ENCODE measurements around the gene PCDHGA12. TPM values are rescaled to one million over a fixed set of nuclear protein-coding genes. Genes with fewer than 3 reads are reported as not detected.

Gene PCDHGA12
- total RNA-seq, 6 experiments from 2014 or later: 0.73 to 1.6 (median 1.3) TPM

DNA sequence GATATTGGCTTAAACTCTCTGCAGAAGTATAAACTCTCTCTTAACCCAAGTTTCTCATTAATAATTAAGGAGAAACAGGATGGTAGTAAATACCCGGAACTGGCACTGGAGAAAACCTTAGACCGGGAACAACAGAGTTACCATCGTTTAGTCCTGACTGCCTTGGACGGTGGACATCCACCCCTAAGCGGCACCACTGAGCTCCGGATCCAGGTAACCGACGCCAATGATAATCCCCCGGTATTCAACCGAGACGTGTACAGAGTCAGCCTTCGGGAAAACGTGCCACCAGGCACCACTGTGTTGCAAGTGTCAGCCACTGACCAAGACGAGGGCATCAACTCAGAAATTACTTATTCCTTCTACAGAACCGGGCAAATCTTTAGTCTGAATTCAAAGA lies 31.7 kb upstream of the PCDHGA12 start:
- DNase-seq (no peak), ATAC-seq (no peak)
- intact Hi-C loops (cut with DNase I): no loop called here
- Histone ChIP-seq H3K27ac (no peak overlapping the region), H3K9me3 (peaks cover 0 to 17% (median 7%) of the 10 kb centered on the region in 4 donors), H3K36me3 (no peaks in the 10 kb centered on the region), H3K27me3 (no peaks in the 10 kb centered on the region), H3K4me3 (no peak overlapping the region), H3K4me1 (no peaks in the 10 kb centered on the region)
- 22% methylated on average over 7 of the region's 15 CpGs for WGBS (ENCODE audit: insufficient coverage, low coverage, low lambda C conversion rate, missing lambda C conversion rate)
- TF ChIP-seq, protein P1, sequence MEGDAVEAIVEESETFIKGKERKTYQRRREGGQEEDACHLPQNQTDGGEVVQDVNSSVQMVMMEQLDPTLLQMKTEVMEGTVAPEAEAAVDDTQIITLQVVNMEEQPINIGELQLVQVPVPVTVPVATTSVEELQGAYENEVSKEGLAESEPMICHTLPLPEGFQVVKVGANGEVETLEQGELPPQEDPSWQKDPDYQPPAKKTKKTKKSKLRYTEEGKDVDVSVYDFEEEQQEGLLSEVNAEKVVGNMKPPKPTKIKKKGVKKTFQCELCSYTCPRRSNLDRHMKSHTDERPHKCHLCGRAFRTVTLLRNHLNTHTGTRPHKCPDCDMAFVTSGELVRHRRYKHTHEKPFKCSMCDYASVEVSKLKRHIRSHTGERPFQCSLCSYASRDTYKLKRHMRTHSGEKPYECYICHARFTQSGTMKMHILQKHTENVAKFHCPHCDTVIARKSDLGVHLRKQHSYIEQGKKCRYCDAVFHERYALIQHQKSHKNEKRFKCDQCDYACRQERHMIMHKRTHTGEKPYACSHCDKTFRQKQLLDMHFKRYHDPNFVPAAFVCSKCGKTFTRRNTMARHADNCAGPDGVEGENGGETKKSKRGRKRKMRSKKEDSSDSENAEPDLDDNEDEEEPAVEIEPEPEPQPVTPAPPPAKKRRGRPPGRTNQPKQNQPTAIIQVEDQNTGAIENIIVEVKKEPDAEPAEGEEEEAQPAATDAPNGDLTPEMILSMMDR (IDR thresholded peaks at IDR 0.05): no peak
- no peak for TF ChIP-seq POLR2A (IDR thresholded peaks at IDR 0.05)

DNA sequence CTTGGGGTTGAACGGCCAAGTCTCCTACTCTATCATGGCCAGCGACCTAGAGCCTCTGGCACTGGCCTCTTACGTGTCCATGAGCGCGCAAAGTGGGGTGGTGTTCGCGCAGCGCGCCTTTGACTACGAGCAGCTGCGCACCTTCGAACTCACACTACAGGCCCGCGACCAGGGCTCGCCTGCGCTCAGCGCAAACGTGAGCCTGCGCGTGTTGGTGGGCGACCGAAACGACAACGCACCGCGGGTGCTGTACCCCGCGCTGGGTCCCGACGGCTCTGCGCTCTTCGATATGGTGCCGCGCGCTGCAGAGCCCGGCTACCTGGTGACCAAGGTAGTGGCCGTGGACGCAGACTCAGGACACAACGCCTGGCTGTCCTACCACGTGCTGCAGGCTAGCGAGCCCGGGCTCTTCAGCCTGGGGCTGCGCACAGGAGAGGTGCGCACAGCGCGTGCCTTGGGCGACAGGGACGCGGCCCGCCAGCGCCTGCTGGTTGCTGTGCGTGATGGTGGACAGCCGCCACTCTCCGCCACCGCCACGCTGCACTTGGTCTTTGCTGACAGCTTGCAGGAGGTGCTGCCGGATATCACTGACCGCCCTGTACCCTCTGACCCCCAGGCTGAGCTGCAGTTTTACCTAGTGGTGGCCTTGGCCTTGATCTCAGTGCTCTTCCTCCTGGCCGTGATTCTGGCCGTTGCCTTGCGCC lies 30.6 kb upstream of the PCDHGA12 start:
- WGBS (ENCODE audit: insufficient coverage, low coverage, low lambda C conversion rate, missing lambda C conversion rate): no CpG with 5 or more reads among the region's 61 CpGs
- Histone ChIP-seq H3K27me3 (no peaks in the 10 kb centered on the region), H3K4me3 (no peak overlapping the region), H3K4me1 (no peaks in the 10 kb centered on the region), H3K27ac (no peak overlapping the region), H3K36me3 (no peaks in the 10 kb centered on the region), H3K9me3 (peaks cover 0 to 22% (median 7%) of the 10 kb centered on the region in 4 donors)
- no peak for ATAC-seq
- TF ChIP-seq POLR2A (IDR thresholded peaks at IDR 0.05): no peak
- no peak for DNase-seq
- intact Hi-C loops (cut with DNase I): loop anchor here in 1 of 2 donors (10.0 kb wide), 1 partner anchor 155 kb away; no protein-coding TSS in a partner anchor

DNA sequence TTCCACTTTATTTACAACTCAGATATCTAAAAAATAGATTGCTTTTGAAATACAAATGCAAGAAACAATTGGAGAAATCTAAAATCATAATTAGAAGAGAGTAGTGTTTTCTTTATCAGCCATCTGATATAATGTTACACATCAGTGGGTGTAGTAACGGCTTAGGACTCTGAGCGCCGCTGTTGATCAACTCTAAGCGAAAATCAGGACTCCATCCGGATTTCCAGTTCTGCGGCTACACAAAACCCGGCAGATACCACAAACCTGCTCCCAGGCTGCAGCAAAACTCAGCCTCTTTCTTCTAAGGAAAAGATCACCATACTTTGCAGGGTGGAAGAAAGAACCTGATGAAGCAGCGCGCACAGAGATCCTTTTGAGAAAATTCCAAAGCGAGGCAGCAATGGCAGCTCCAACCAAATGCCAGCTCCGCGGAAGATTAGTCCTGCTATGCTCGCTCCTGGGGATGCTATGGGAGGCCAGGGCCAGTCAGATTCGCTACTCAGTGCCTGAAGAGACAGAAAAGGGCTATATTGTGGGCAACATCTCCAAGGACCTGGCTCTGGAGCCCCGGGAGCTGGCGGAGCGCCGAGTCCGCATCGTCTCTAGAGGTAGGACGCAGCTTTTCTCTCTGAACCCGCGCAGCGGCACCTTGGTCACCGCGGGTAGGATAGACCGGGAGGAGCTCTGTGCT lies 27.6 kb upstream of the PCDHGA12 start, which contains the start of gene PCDHGA9:
Gene PCDHGA9 (plus strand): TSS at position 226 of the 691 bp plus-strand sequence. CDS start 175 bp downstream, at position 401.
- DNase-seq: peak in 1 of 3 donors; percentile 45
- H3K36me3 ChIP-seq: no peaks in the 10 kb centered on the region
- ATAC-seq: peak; percentile 55 to 67 (median 62)

DNA sequence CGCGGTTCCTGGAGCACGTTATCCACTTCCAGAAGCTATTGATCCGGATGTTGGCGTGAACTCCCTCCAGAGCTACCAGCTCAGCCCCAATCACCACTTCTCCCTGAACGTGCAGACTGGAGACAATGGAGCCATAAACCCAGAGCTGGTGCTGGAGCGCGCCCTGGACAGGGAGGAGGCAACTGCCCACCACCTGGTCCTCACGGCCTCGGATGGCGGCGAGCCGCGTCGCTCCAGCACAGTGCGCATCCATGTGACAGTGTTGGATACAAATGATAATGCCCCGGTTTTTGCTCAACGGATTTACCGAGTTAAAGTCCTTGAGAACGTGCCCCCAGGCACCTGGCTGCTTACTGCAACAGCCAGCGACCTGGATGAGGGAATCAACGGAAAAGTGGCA lies 26.9 kb upstream of the PCDHGA12 start:
- 27% methylated on average over 17 of the region's 22 CpGs for WGBS (ENCODE audit: insufficient coverage, low coverage, low lambda C conversion rate, missing lambda C conversion rate)
- TF ChIP-seq, protein P1 (IDR thresholded peaks at IDR 0.05): no peak
- no peak for TF ChIP-seq POLR2A (IDR thresholded peaks at IDR 0.05)
- H3K4me1 ChIP-seq: no peaks in the 10 kb centered on the region
- H3K4me3 ChIP-seq: no peak overlapping the region
- ATAC-seq: no peak
- intact Hi-C loops (cut with DNase I): loop anchor here in 1 of 2 donors (10.0 kb wide), 1 partner anchor 151 kb away; no protein-coding TSS in a partner anchor
- H3K27me3 ChIP-seq: no peaks in the 10 kb centered on the region
- H3K27ac ChIP-seq: no peak overlapping the region
- peaks cover 0 to 22% (median 4%) of the 10 kb centered on the region in 4 donors for H3K9me3 ChIP-seq
- H3K36me3 ChIP-seq: no peaks in the 10 kb centered on the region
- no peak for DNase-seq

More for the DNA sequence above, 27.6 kb upstream of the PCDHGA12 start, which contains the start of gene PCDHGA9:
- H3K9me3 ChIP-seq: peaks cover 0 to 22% (median 4%) of the 10 kb centered on the region in 4 donors
- TF ChIP-seq, protein P1 (IDR thresholded peaks at IDR 0.05): peak in 3 of 4 donors; percentile 25 to 40 (median 33)
- TF ChIP-seq POLR2A (IDR thresholded peaks at IDR 0.05): no peak
- peak within 1 kb of the TSS in 1 of 3 donors; percentile 35 for H3K4me3 ChIP-seq
- H3K27me3 ChIP-seq: no peaks in the 10 kb centered on the region
- H3K4me1 ChIP-seq: no peaks in the 10 kb centered on the region
- H3K27ac ChIP-seq: no peak within 1 kb of the TSS
- WGBS (ENCODE audit: insufficient coverage, low coverage, low lambda C conversion rate, missing lambda C conversion rate): 34% methylated on average over 27 of the region's 27 CpGs
- intact Hi-C loops (cut with DNase I): loop anchor here in 1 of 2 donors (10.0 kb wide), 1 partner anchor 152 kb away; no protein-coding TSS in a partner anchor

All from right lobe of liver (tissue), 6 donors.